ENCODE data around the gene POU6F2. TPM values are rescaled to one million over a fixed set of nuclear protein-coding genes. Genes with fewer than 3 reads are reported as not detected.
A peak's percentile ranks its signal among the peaks of the same experiment; 100 is the strongest.
"Not testable (repeated sequence)": the region's sequence is repeated elsewhere in the genome, so short reads cannot be mapped to it uniquely, and the experiment has no call there.

Gene POU6F2
- total and polyA plus RNA-seq, 5 donors, result 0.81 to 3.4 (median 2.9) TPM

DNA sequence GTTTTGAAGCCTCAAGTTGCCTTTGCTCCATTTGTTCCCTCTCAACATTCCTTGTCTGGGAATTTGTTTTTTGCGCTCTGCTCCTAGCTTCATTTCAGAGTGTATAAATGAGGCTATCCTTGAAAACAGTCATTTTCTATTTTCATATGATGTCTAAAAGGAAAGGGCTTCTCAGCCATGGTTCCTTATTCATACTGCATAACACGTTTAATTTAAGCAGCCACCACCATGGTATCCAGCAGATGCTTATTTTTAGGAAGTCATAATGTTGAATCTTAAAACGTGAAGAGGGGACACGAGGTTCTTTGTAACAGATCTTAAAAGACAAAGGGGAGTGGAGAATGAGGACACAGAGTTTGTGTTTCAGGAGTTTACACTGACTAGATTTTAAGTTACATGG lies 14.5 kb downstream of the POU6F2 start:
- DNase-seq (no peak), ATAC-seq (no peak)
- H3K27me3 ChIP-seq (ENCODE audit: control insufficient read depth, insufficient read depth), result no peaks in the 10 kb centered on the region
- H3K27ac ChIP-seq (ENCODE audit: low read length), result no peak overlapping the region
- H3K4me3 ChIP-seq (ENCODE audit: low read length), result no peak overlapping the region
- H3K9me3 ChIP-seq (ENCODE audit: control insufficient read depth, low read length), result no peaks in the 10 kb centered on the region
- intact Hi-C loops (cut with DNase I), result no loop called here
- 72% methylated on average over 4 of the region's 4 CpGs for WGBS
- H3K4me1 ChIP-seq (ENCODE audit: control insufficient read depth, insufficient read depth, low read length), result no peaks in the 10 kb centered on the region

GRCh38 chr7:39001595-39001994 lies 23.9 kb downstream of the POU6F2 start:
- H3K27ac ChIP-seq (ENCODE audit: low read length), result no peak overlapping the region
- DNase-seq (no peak), ATAC-seq (no peak)
- no peak overlapping the region for H3K4me3 ChIP-seq (ENCODE audit: low read length)
- WGBS, result 84% methylated on average over 1 of the region's 1 CpG
- intact Hi-C loops (cut with DNase I), result no loop called here
- H3K27me3 ChIP-seq (ENCODE audit: control insufficient read depth, insufficient read depth), result no peaks in the 10 kb centered on the region
- no peaks in the 10 kb centered on the region for H3K9me3 ChIP-seq (ENCODE audit: control insufficient read depth, low read length)
- H3K4me1 ChIP-seq (ENCODE audit: control insufficient read depth, insufficient read depth, low read length), result no peaks in the 10 kb centered on the region

- Histone ChIP-seq H3K4me1 (ENCODE audit: control insufficient read depth, insufficient read depth, low read length) (no peaks in the 10 kb centered on the region), H3K4me3 (ENCODE audit: low read length) (no peak overlapping the region), H3K27ac (ENCODE audit: low read length) (no peak overlapping the region), H3K27me3 (ENCODE audit: control insufficient read depth, insufficient read depth) (no peaks in the 10 kb centered on the region), H3K9me3 (ENCODE audit: control insufficient read depth, low read length) (no peaks in the 10 kb centered on the region)
- no peak for DNase-seq
- intact Hi-C loops (cut with DNase I), result no loop called here
- WGBS, result 48% methylated on average over 5 of the region's 5 CpGs
- no peak for ATAC-seq
Measured at GRCh38 chr7:39002755-39003154, 25.0 kb downstream of the POU6F2 start.

DNA sequence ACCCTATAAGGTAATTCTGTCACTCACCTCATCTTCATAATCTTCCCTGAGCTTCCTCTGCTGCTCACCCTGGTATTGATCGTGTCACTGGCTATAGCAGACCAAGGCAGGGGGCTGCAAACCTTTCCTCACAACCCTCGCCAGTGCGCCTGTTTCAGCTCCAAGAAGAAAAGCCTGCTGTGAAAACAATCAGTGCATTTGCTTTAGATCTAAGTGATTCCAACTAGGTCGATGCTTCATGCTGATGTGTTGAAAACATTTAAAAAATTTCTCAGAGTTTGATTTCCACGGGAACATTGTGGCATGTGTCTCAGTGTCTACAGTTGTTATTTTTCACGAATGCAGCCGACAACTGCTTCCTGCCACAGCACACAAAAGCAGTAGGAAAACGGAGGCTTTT lies 27.3 kb downstream of the POU6F2 start:
- intact Hi-C loops (cut with DNase I), result no loop called here
- ATAC-seq, result no peak
- no peaks in the 10 kb centered on the region for H3K27me3 ChIP-seq (ENCODE audit: control insufficient read depth, insufficient read depth)
- H3K27ac ChIP-seq (ENCODE audit: low read length), result no peak overlapping the region
- no peak overlapping the region for H3K4me3 ChIP-seq (ENCODE audit: low read length)
- WGBS, result 39% methylated on average over 8 of the region's 8 CpGs
- DNase-seq, result no peak
- no peaks in the 10 kb centered on the region for H3K9me3 ChIP-seq (ENCODE audit: control insufficient read depth, low read length)
- no peaks in the 10 kb centered on the region for H3K4me1 ChIP-seq (ENCODE audit: control insufficient read depth, insufficient read depth, low read length)

GRCh38 chr7:39005461-39005860 lies 27.8 kb downstream of the POU6F2 start:
- Histone ChIP-seq H3K27ac (ENCODE audit: low read length) (no peak overlapping the region), H3K9me3 (ENCODE audit: control insufficient read depth, low read length) (no peaks in the 10 kb centered on the region), H3K27me3 (ENCODE audit: control insufficient read depth, insufficient read depth) (no peaks in the 10 kb centered on the region), H3K4me1 (ENCODE audit: control insufficient read depth, insufficient read depth, low read length) (no peaks in the 10 kb centered on the region), H3K4me3 (ENCODE audit: low read length) (no peak overlapping the region)
- 66% methylated on average over 6 of the region's 6 CpGs for WGBS
- ATAC-seq (no peak), DNase-seq (no peak)
- intact Hi-C loops (cut with DNase I), result no loop called here

DNA sequence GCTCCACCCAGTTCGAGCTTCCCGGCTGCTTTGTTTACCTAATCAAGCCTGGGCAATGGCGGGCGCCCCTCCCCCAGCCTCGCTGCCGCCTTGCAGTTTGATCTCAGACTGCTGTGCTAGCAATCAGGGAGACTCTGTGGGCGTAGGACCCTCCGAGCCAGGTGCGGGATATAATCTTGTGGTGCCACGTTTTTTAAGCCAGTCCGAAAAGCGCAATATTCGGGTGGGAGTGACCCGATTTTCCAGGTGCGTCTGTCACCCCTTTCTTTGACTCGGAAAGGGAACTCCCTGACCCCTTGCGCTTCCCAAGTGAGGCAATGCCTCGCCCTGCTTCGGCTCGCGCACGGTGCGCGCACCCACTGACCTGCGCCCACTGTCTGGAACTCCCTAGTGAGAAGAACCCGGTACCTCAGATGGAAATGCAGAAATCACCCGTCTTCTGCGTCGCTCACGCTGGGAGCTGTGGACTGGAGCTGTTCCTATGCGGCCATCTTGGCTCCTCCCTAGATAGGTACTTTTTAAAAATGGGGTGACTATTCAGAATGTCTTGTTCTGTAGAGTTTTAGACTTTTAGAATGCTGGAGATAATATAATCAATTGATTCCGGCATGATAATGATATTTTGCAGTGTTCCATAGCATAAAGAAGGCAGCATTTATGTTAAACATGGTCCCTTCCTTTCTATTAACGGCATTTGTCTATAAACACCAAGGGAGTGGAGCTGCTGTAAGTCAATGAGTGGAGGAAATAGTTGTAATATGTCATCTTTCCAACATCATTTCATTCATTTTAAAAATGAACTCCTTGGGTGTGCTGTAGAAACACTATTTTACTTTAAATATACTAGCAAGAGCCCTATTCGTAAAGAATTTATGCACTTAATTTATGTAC lies 35.6 kb downstream of the POU6F2 start:
- intact Hi-C loops (cut with DNase I); H3K9me3 ChIP-seq (ENCODE audit: control insufficient read depth, low read length); ATAC-seq; H3K27me3 ChIP-seq (ENCODE audit: control insufficient read depth, insufficient read depth); H3K4me1 ChIP-seq (ENCODE audit: control insufficient read depth, insufficient read depth, low read length); DNase-seq; H3K4me3 ChIP-seq (ENCODE audit: low read length); H3K27ac ChIP-seq (ENCODE audit: low read length): not testable (repeated sequence)
- WGBS, result 88% methylated on average over 27 of the region's 34 CpGs

DNA sequence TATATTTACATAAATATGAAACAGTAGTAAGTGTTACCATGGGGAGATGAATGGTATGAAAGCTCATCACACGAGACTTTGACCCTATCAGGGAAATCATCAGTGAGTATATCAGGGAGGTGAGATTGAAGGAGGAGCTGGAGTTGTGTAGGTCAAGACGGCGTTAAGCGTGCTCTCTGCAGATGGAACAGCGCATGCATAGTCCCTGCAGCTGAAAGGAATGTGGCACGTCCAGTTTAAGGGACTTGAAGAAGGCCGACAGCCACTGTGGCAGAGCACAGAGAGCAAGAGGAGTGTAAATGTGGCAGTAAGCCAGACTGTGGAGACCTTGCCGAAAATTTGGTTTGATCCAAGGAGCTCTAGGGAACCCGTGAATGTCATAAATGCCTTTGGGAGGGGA lies 38.9 kb downstream of the POU6F2 start:
- Histone ChIP-seq H3K4me1 (ENCODE audit: control insufficient read depth, insufficient read depth, low read length) (no peaks in the 10 kb centered on the region), H3K9me3 (ENCODE audit: control insufficient read depth, low read length) (no peaks in the 10 kb centered on the region), H3K27ac (ENCODE audit: low read length) (no peak overlapping the region), H3K4me3 (ENCODE audit: low read length) (no peak overlapping the region), H3K27me3 (ENCODE audit: control insufficient read depth, insufficient read depth) (no peaks in the 10 kb centered on the region)
- intact Hi-C loops (cut with DNase I), result no loop called here
- DNase-seq, result peak in 1 of 3 donors; percentile 13
- whole genome bisulfite sequencing, result 73% methylated on average over 9 of the region's 9 CpGs
- no peak for ATAC-seq

DNA sequence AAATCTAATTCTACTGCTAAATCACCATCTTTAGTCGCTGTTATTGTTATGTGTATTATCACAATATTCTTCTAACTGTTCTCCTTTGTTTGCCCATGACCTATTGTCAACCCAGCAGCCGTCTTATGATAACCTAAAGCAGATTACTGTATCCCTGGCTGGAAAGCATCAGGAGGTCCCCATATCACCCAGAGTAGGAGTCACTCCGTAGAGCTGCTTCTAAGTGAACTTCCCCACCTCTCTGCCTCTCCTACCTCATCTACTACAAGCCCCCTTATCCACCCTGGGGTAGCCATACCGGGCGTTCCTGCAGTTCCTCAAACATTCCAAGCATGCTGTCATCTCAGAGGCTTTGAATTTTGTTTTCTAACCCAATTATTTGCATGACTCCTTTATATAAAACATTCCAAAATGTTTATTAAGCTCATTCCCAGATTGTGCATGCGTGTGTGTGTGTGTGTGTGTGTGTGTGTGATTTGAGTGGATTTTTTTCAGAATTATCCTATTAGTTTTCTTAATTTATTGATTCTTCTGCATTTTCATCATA lies 39.7 kb downstream of the POU6F2 start:
- no peaks in the 10 kb centered on the region for H3K9me3 ChIP-seq (ENCODE audit: control insufficient read depth, low read length)
- 51% methylated on average over 6 of the region's 6 CpGs for WGBS
- intact Hi-C loops (cut with DNase I), result no loop called here
- ATAC-seq (no peak), DNase-seq (no peak)
- no peaks in the 10 kb centered on the region for H3K27me3 ChIP-seq (ENCODE audit: control insufficient read depth, insufficient read depth)
- no peak overlapping the region for H3K27ac ChIP-seq (ENCODE audit: low read length)
- no peak overlapping the region for H3K4me3 ChIP-seq (ENCODE audit: low read length)
- H3K4me1 ChIP-seq (ENCODE audit: control insufficient read depth, insufficient read depth, low read length), result no peaks in the 10 kb centered on the region

- intact Hi-C loops (cut with DNase I), result no loop called here
- Histone ChIP-seq H3K27ac (ENCODE audit: low read length) (no peak overlapping the region), H3K9me3 (ENCODE audit: control insufficient read depth, low read length) (no peaks in the 10 kb centered on the region), H3K27me3 (ENCODE audit: control insufficient read depth, insufficient read depth) (no peaks in the 10 kb centered on the region), H3K4me1 (ENCODE audit: control insufficient read depth, insufficient read depth, low read length) (no peaks in the 10 kb centered on the region), H3K4me3 (ENCODE audit: low read length) (no peak overlapping the region)
- WGBS, result 96% methylated on average over 2 of the region's 2 CpGs
- no peak for ATAC-seq
- DNase-seq, result no peak
Measured at GRCh38 chr7:39022796-39023195, 45.1 kb downstream of the POU6F2 start.

DNA sequence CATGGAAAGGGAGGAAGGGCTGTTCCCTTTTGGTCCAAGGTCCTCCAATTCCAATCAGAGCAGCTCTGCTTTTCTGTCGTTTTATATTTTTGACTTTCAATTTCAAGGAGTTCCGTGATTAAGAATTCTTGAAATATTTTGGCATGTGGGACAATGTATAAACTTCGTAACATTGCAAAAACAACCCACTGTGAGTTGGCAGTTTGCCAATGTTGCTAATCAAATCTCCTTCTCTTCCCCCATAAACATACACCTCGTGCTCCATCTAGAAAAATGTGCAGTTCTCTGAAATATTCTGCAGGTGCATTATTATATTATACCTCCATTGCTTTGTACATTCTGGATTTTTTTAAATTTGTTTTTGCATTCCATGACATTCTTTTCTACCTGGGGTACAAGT lies 49.8 kb downstream of the POU6F2 start:
- no peaks in the 10 kb centered on the region for H3K4me1 ChIP-seq (ENCODE audit: control insufficient read depth, insufficient read depth, low read length)
- intact Hi-C loops (cut with DNase I), result no loop called here
- H3K4me3 ChIP-seq (ENCODE audit: low read length), result no peak overlapping the region
- no peaks in the 10 kb centered on the region for H3K27me3 ChIP-seq (ENCODE audit: control insufficient read depth, insufficient read depth)
- DNase-seq (no peak), ATAC-seq (no peak)
- no peaks in the 10 kb centered on the region for H3K9me3 ChIP-seq (ENCODE audit: control insufficient read depth, low read length)
- 32% methylated on average over 4 of the region's 4 CpGs for WGBS
- no peak overlapping the region for H3K27ac ChIP-seq (ENCODE audit: low read length)

- no peaks in the 10 kb centered on the region for H3K9me3 ChIP-seq (ENCODE audit: control insufficient read depth, low read length)
Measured at GRCh38 chr7:39033885-39034624, 56.3 kb downstream of the POU6F2 start.

More at GRCh38 chr7:39033885-39034624, 56.3 kb downstream of the POU6F2 start:
- intact Hi-C loops (cut with DNase I), result no loop called here
- no peaks in the 10 kb centered on the region for H3K27me3 ChIP-seq (ENCODE audit: control insufficient read depth, insufficient read depth)
- ATAC-seq (no peak), DNase-seq (no peak)
- H3K27ac ChIP-seq (ENCODE audit: low read length), result no peak overlapping the region
- H3K4me3 ChIP-seq (ENCODE audit: low read length), result no peak overlapping the region
- 75% methylated on average over 13 of the region's 13 CpGs for WGBS
- no peaks in the 10 kb centered on the region for H3K4me1 ChIP-seq (ENCODE audit: control insufficient read depth, insufficient read depth, low read length)

Measured in right cardiac atrium (tissue), 5 donors.